A549 (cell line): ENCODE measurements around the gene MTCL1.

Experiments used
- E2F6 ChIP-seq: IDR thresholded peaks from 2 replicates; pipeline ENCODE4 v1.6.1; 2012; ENCODE audit warnings: low read depth, borderline replicate concordance
- ESRRA ChIP-seq: fragments of 150-350 bp; IDR thresholded peaks from 2 replicates; pipeline ENCODE4 v1.6.1; 2014; ENCODE audit warnings: mild to moderate bottlenecking, low read length, borderline replicate concordance
- JUN ChIP-seq, 2 experiments: fragments of >200 bp; sonication (Bioruptor Twin); formaldehyde crosslinking; IDR thresholded peaks; 2 replicates in 1 of 2; 3 replicates in 1 of 2; pipeline ENCODE4 v1.6.1; 2016 to 2017
- REST ChIP-seq: fragments of 200-600 bp; sonication (generic); IDR thresholded peaks from 2 replicates; pipeline ENCODE4 v1.6.1; 2016; ENCODE audit warnings: antibody characterized with exemption, mild to moderate bottlenecking, moderate library complexity
- TF ChIP-seq, protein P1 (sequence below): fragments of >200 bp; sonication (Bioruptor Twin); formaldehyde crosslinking; IDR thresholded peaks from 3 replicates; pipeline ENCODE4 v1.6.1; 2016
- TF ChIP-seq, protein P2 (sequence below): fragments of >200 bp; sonication (Bioruptor Twin); formaldehyde crosslinking; IDR thresholded peaks from 3 replicates; pipeline ENCODE4 v1.5.1; 2016

DNA sequence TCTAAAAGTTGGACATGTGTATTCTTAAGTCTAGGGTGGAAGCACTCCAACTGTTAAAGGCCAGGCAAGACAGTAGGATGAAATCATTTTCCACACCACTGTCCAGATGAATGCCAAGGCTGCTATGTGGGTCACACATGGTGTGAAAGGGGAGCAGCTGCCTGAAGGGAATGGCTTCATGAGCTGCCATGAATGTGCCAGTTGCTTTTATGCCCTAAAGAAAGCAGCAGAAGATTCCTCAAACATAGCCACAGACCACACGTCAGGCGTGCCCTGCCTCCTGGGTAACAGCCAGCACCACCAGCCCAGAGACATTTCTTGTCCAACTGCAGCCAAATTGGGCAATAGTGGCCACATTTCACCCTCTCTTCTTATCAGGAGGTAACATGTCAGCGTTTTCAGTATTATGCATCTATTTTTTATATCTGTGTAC, 130.2 kb downstream of the MTCL1 start:
- TF ChIP-seq, protein P1, sequence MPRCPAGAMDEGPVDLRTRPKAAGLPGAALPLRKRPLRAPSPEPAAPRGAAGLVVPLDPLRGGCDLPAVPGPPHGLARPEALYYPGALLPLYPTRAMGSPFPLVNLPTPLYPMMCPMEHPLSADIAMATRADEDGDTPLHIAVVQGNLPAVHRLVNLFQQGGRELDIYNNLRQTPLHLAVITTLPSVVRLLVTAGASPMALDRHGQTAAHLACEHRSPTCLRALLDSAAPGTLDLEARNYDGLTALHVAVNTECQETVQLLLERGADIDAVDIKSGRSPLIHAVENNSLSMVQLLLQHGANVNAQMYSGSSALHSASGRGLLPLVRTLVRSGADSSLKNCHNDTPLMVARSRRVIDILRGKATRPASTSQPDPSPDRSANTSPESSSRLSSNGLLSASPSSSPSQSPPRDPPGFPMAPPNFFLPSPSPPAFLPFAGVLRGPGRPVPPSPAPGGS = no peak
- TF ChIP-seq, protein P2, sequence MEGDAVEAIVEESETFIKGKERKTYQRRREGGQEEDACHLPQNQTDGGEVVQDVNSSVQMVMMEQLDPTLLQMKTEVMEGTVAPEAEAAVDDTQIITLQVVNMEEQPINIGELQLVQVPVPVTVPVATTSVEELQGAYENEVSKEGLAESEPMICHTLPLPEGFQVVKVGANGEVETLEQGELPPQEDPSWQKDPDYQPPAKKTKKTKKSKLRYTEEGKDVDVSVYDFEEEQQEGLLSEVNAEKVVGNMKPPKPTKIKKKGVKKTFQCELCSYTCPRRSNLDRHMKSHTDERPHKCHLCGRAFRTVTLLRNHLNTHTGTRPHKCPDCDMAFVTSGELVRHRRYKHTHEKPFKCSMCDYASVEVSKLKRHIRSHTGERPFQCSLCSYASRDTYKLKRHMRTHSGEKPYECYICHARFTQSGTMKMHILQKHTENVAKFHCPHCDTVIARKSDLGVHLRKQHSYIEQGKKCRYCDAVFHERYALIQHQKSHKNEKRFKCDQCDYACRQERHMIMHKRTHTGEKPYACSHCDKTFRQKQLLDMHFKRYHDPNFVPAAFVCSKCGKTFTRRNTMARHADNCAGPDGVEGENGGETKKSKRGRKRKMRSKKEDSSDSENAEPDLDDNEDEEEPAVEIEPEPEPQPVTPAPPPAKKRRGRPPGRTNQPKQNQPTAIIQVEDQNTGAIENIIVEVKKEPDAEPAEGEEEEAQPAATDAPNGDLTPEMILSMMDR = no peak
- TF ChIP-seq E2F6 = no peak
- TF ChIP-seq REST = no peak
- no peak for TF ChIP-seq JUN (IDR thresholded peaks at IDR 0.05)
- TF ChIP-seq ESRRA = no peak
